C4-2B (cell line): ENCODE data around the gene GPR34.

ENCODE experiments used
- CTCF ChIP-seq: fragments of 450-650 bp; conservative IDR thresholded peaks from 2 replicates; pipeline ENCODE4 v1.5.1; 2017; ENCODE audit warnings: mild to moderate bottlenecking
- ZFX ChIP-seq: fragments of 450-650 bp; IDR thresholded peaks from 2 replicates; pipeline ENCODE4 v1.6.1; 2017

GRCh38 chrX:41689711-41690110, 938 bp downstream of the GPR34 start:
- no peak for TF ChIP-seq CTCF
- no peak for TF ChIP-seq ZFX
